Neural cell (in vitro differentiated cells): ENCODE measurements around the gene RHEX.

ENCODE experiments used
- CTCF ChIP-seq: fragments of 450-650 bp; IDR thresholded peaks from 2 replicates; pipeline ENCODE4 v1.5.1; 2014; ENCODE audit warnings: antibody characterized with exemption, mild to moderate bottlenecking, moderate library complexity; ENCODE audit not compliant: poor library complexity, severe bottlenecking
- EP300 ChIP-seq: fragments of 450-650 bp; conservative IDR thresholded peaks from 2 replicates; pipeline ENCODE4 v1.6.1; 2014; ENCODE audit warnings: antibody characterized with exemption, mild to moderate bottlenecking, moderate library complexity; ENCODE audit not compliant: poor library complexity, severe bottlenecking
- EZH2 ChIP-seq: fragments of 200-600, 300-800 bp; shearing (Covaris generic), sonication (generic); IDR thresholded peaks from 2 replicates; pipeline ENCODE4 v1.6.1; 2014; ENCODE audit warnings: antibody characterized with exemption, low read length, borderline replicate concordance, mild to moderate bottlenecking; ENCODE audit not compliant: insufficient read depth, poor library complexity, severe bottlenecking
- POLR2AphosphoS5 ChIP-seq: IDR thresholded peaks from 2 replicates; pipeline ENCODE4 v1.6.1; 2012
- TAF1 ChIP-seq: IDR thresholded peaks from 2 replicates; pipeline ENCODE4 v1.6.1; 2012; ENCODE audit warnings: low read depth

- no peak for TF ChIP-seq CTCF
- TF ChIP-seq POLR2AphosphoS5 = no peak
- no peak for TF ChIP-seq TAF1
- TF ChIP-seq EZH2 = no peak
- TF ChIP-seq EP300 = no peak
These were observed 29.3 kb upstream of the RHEX start, which contains the start of gene CTSE for GRCh38 chr1:206023695-206024094.
